Body of pancreas (tissue), 4 donors: ENCODE results near the gene TSPO2.

ENCODE experiments used
- CTCF ChIP-seq, 7 experiments: fragments of 450-650 bp in 4 of 7; fragments of 200-600 bp in 3 of 7; sonication (generic) in 3 of 7; IDR thresholded peaks; one replicate each; pipeline ENCODE4 v1.5.1; 2016 to 2019; ENCODE audit warnings: antibody characterized with exemption in 7 of 7
- POLR2A ChIP-seq, 3 donors: fragments of 450-650 bp; IDR thresholded peaks; one replicate each; pipeline ENCODE4 v1.6.1; 2016; ENCODE audit warnings: antibody characterized with exemption in 3 of 3, mild to moderate bottlenecking in 2 of 3

GRCh38 chr6:41021832-41022231 is 20.4 kb upstream of the TSPO2 start:
- TF ChIP-seq CTCF (IDR thresholded peaks at IDR 0.05) (peak; percentile 17 to 75 (median 67)), POLR2A (IDR thresholded peaks at IDR 0.05) (no peak)
